ENCODE results near the gene SLC66A2.
"Not testable (repeated sequence)": the region's sequence is repeated elsewhere in the genome, so short reads cannot be mapped to it uniquely, and the experiment has no call there.

SLC66A2 gene

DNA sequence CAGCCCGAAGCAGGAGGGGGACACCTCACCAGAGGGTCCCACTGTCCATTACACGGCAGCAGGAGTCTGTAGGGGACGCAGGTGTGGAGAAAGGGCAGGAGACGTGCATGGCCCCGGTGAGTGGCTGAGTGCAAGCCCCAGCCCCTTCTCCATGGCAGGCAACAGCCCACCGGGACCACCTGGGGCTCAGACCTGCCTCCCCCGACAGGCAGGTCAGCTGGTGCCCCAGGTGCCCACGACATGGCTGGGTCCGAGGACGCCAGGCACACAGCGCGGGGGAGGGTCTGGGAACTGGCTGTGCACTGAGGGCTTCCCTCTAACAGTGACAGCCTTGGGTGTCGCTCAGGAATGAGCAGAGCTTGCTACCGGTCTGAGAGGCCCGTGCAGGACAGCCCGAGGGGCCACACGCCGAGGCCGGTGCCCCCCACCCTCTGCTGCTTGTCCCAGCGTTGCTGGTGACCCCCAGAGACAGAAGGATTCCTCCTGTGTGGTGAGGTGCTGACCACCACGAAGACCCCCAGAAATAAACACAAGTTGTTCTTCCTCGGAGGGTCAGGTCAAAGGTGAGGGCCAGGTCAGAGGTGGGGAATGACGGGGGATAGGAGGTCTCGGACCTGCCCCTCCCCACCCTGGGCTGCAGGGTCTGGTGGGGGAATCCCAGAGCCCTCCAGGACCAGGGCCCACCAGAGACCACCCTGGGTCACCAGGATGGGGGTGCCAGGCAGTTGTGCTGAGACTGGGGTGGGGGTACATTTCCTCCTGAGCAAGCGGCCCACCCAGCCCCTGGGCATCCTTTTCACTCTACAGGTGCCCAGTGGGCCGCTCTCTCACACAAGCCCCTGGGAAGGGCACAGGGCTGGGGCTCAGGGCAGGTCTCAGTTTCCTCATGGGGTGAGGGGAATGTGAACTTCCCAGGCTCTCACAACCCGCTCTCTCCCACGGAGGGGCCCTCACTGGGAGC, 50.6 kb downstream of the SLC66A2 start:
- DNase-seq: no peak

DNA sequence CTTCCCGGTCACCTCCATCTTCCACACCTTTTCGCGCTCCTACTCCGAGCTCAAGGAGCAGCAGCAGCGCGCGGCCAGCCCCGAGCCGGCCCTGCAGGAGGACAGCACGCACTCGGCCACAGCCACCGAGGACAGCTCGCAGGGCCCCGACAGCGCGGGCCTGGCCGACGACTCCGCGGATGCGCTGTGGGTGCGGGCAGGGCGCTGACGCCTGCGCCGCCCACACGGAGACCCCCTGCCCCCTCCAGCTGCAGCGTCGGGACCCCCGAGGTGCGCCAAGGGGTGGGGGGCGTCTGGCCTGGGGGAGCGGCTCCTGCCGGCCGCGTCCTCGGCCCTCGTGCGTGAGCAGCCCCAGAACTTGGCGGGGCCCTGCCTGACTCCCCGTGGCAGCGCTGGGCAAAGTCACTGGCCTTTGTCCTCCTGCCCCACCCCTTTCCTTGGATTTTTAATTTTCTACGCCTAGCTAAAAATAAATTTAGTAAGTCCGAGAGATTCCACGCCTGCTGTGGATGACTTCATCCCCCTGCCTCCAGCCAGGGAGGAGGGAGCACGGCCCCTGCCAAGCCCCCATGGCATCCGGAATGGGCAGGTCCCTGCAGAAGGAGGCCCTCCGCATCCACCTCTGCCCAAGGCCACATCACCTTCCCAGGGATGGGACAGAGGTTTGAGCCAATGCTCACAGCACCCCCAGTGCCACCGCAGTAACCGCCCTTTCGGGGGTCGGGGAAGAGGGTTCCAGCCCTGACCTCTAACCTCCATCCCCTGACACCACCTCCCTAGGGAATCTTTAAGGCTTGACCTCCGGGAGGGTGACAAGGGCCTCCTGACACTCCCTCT, 51.6 kb downstream of the SLC66A2 start:
- DNase-seq: no peak

DNA sequence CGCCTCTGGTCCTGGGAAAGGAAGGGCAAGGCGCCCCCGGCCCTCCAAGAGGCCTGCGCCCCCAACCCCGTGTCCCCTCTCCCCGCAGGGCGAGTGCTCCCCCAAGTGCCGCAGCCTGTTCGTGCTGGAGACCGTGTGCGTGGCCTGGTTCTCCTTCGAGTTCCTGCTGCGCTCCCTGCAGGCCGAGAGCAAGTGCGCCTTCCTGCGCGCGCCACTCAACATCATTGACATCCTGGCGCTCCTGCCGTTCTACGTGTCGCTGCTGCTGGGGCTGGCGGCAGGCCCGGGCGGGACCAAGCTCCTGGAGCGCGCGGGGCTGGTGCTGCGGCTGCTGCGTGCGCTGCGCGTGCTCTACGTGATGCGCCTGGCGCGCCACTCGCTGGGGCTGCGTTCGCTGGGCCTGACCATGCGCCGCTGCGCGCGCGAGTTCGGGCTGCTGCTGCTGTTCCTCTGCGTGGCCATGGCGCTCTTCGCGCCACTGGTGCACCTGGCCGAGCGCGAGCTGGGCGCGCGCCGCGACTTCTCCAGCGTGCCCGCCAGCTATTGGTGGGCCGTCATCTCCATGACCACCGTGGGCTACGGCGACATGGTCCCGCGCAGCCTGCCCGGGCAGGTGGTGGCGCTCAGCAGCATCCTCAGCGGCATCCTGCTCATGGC, 52.4 kb downstream of the SLC66A2 start:
- no peak for DNase-seq

DNA sequence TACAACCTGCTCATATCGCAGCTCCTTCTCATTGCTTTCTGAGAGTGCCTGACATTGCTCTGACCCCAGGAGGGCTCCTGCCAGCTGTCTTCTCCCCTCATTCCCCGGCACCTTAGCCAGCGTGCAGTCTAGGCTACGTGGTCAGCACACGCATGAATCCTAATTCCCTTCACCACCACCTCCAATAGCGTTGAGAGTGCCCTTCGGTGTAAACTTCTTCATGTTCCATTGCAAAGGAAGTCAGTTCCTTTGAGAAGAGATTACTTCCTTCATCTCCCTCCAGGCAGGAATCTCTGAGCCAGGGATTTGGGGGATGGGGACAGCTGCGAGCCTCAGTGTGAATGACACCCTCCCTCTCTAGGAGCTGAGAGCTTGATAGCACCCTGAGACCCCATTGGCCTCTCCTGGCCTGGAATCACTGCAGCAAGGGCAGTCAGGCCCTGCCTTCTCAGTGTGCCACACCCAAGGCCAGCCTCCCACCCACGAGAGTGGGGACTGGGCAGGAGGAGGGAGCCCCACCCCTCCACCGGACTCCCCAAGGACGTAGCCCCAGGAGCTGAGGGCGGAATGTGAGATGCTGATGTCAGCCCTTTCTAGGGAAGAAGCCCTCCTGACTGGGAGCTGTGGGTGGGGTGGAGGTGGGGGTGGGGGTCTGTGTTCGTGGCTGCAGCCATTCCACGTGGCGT, 53.4 kb downstream of the SLC66A2 start:
- DNase-seq: no peak

DNA sequence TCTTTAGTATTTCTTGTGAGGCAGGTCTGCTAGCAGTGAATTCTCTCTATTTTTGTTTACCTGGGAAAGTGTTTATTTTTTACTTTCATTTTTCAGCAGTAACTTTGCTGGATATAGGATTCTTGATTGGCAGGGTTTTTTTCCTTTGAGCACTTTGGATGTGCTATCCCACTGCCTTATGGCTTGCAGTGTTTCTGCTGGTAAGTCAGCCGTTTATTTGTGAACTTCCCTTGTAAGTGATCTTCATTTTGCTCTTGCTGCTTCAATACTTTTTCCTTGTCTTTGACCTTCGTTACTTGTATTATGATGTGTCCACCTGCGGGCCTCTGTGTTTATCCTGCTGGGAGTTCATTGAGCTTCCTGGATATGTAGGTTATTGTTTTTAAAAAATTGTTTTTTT, 54.7 kb downstream of the SLC66A2 start:
- no peak for DNase-seq

DNA sequence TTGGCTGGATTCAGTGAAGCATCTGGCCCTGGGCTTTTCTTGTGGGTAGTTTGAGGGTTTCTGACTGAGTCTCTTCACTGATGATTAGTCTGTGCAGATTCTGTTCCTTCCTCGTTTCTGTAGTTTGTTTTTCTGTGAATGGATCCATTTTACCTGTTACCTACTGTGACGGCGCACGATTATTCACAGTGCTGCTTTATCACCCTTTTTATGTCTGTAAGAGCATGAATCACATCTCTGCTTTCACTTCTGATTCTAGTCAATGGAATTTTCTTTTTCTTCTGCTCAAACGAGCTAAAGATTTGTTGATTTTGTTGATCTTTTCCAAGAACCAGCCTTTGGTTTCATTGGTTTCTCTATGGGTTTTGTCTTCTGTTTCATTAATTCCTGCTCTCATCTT, 60.8 kb downstream of the SLC66A2 start:
- no peak for DNase-seq

DNA sequence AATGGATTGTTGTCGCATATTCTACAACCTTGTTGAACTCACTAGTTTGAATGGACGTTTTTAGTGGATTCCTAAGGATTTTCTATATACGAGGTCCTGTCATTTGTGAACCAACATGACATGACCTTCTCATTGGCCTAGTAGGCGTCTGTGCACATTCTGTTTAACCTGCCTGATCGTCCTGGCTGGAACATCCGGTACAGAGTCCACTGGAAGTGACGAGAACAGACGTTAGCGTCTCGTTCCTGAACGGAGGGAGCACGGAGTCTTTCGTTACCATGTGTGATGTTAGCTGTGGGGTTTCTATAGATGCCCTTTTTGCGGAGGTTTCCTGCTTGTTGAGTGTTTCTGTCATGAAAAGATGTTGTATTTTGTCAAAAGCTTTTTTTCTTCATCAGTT, 61.9 kb downstream of the SLC66A2 start:
- DNase-seq: no peak

DNA sequence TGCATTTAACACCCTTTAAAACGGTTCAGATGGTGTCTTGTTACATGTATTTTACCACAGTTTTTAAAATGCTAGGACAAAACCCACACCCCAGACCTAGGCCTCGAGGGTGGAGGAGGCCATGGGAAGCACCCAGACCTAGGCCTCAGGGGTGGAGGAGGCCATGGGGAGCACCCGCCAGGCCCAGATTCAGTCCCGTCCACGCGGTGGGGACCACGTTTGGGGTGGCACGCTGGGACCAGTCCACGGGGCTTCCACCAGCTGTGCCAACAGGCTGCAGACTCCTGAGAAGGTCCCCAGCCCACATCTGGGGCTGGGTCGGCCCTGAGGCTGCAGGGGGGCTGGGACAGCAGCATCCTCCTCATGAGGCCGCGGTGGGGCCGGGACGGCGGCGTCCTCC, 63.4 kb downstream of the SLC66A2 start:
- DNase-seq: no peak

DNA sequence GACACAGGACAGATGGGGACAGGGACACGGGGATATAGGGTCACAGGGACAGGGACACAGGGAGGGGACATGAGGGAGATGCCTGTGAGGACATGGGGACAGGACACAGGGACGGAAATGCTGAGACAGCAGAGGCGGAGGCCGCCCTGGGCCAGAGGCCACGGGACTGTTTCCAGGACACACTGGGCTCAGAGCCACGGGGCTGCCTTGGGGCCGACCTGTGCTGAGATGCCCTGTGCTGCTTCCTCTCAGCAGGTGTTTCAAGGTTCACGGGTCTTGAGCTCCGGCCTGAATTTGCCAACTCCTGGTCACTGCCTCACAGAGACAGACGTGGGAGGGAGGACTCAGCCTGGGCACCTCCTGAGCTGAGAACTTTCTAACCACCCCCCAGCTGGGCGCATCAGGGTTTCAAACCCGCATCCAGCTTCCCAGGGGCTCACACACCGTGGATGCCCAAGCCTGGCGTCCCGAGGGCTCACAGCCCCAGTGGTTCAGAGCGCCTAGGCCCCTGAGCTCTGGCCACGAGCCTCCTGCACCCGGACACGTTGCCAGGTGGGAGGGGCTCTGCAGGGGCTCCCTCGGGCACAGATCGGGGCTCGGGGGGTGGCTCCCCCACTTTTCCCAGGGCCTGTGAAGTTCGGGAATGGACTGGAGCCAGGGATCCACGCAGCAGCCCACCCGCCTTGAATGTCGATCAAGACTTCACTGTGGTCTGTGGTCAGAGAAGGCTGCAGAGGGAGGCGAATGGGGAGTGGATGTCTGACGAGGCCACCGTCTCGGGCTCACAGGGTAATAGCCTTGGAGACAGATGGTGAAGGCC, 64.1 kb downstream of the SLC66A2 start:
- no peak for DNase-seq

DNA sequence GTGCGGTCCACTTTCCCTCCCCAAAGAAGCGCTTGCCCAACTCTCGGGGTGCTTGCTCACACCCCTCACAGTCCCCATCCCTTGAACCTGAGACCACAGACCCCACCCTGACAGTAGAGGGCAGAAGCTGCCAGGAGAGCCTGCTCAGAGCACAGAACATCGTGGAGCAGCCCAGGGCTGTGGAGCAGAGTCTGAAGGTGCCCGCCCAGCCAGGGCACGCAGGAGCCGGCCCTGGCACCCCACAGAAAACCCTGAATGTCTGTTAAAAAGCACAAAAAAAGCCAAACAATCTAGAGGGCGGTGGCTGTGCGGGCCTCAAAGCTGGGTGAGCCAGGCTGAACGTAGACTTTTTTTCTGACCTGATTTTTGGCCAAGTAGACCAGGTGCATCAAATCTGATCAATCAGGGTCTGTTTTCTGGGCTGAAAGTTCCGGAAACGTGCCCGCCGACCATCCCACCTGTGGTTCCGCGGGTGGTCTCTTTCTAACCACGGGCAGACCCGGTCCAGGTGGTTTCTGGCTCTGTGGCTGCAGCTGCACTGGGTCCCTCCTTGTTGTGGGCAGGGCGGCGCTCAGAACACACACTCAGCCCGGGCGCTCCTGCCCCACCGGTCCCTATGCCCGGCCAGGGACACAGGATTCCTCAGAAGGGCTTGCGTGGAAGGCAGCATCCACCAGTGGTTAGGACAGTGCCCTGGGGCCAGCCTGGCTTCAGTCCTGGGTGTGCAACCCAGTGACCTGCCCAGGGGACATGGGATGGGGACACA, 66.3 kb downstream of the SLC66A2 start:
- DNase-seq: no peak

DNA sequence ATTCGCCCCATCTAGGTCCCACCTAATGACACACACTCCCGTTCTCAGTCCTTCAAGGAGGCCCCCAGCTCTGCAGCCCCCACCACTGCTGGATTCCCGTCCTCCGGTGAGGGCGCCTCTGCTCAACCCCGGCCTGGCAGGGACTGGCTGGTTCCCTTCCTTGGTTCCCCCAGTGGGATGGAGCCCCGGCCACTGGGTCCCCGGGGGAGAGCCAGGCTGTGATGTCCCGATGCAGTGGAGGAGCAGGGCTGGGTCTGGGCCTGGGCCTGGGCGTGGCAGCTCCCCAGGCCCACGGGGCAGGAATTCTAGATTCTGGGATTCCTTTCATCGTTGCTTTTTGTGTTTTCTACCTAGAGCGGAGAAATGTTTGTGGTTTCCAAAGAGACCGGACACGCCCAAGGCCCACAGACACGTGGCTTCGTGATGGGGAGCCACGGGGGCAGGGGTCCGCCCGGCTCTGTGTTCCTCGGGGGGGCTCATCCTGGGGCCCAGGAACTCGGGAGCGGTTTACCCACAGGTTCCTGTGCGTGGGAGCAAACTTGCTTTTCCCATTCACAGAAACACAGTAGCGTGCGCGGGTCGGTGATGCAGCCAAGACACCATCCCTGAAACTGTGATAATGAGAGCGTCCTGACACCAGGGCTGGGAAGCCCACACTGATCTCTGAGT, 67.0 kb downstream of the SLC66A2 start:
- no peak for DNase-seq

DNA sequence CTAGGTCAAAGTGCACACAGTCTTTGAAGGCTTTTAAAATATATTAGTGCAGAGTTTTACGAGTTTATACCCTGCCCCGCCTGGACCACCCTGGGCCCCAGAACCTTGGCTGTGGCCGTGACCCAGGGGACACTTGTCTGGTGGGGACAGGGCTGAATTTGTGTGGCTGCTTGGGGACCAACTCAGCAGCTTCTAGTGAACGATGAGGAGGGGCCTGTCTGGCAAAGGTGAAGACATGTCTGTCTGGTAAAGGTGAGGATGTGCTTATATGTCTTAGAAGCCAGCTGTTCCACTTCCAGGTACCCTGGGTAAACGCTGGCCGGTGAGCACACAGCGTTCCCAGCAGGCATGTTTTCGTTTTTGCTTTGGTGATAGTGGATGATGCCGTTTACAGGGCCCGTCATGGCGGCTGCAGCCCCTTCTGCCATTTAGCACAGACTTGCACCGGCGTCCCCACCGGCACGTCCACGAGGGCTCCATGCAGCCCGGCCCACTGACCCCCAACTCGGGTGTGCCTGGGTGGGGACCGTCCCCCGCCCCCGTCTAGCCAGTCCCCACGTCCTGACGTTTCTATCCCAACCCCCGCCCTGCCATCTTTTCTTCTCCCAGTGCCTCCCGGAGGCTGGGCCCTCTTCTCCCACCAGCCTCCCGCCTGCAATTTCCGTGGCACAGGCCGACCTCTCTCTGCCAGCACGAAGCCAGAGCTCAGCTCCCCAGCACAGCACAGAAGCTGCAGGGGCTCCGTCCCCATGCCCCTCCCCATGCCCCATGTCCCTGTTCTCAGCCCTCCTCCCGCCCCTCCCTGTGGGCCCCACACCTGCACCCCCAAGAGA, 67.8 kb downstream of the SLC66A2 start:
- no peak for DNase-seq

DNA sequence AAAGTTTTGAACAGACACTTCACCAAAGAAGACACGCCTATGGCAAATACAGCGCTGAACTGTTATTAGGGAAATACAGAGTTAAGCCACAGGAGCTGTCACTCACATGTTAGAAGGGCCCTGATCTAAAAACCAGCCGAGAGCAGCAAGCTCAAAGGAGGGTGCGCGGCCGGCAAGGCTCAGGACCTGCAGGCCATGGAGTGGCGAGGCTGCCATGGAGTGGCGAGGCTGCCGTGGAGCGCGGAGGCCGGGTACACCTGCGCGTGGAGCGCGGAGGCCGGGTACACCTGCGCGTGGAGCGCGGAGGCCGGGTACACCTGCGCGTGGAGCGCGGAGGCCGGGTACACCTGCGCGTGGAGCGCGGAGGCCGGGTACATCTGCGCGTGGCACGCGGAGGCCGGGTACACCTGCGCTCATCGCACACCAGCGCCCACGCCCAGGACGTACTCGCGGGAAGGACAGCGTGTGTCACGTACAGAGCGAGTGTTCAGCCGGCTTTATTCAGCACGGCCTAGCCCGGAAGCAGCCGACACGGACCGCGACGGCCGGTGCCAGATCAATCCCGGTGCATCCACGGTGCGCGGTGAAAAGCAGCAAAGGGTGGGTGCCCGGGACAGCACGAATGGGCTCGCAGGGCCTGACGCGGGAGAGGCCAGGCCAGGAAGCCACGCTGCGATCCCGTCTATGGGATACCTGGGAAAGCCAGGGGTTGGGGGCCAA, 68.8 kb downstream of the SLC66A2 start:
- no peak for DNase-seq

DNA sequence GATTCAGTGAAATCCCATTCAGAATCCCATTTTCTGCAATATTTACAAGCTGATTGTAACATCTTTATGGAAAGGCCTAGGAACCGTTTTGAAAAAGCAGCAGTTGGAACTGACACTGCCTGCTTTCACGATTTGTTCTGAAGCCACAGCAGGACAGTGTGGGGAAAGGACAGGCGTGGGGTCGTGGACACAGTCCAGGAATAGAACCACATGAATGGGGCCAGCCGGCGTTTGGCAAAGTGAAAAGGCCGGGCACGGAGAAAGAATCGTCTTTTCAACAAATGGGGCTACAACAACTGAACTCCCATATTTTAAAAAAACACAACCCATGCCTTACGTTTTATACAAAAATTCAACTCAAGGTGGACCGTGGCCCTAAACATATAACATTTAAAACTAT, 69.8 kb downstream of the SLC66A2 start:
- no peak for DNase-seq

DNA sequence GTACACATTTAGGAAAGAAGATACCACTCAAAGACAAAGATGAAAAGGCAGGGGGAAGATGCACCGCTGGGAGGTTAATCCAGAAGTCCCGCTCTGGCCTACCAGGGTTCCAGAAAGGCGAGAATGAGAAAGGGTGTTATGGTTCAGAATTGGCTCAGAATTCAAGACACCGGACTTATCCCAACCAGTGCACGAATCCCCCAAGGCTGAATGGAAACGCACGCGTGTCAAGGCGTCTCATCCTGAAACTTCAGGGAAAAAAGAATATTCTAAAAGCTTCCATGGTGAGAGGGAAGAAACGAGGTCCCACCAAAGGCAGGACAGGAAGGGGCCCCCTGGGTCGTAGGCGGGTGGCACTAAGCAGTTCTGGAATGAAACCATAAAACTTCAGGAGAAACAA, 71.9 kb downstream of the SLC66A2 start:
- DNase-seq: no peak

DNA sequence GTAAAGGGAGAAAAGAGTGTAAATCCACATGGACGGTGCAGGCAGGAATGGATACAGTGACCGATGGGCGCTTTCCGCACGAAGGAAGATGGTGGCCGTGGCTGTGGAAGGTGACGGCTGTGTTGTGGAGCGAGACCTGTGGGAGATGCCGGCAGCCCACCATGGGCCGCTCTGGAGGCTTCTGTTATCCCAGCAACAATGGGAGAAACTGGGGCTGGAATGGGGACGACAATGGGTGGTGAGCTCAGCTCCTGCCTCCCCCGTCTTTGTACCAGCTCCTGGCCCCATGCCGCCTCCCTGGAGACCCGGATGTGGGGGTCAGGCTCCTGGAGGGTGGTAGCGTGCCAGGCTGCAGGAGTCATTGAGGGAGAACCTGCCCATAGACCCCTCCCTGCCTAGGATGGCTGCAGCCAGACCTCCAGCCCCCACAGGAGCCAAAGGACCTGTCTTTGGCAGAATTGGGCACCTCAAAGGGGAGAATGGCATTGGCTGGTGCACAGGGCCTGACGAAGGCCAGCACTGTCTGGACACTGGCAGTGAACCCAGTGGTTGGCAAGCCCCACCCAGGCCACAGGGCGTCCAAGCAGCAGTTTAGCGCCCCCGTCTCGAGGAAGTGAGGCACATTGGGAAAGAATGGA, 72.6 kb downstream of the SLC66A2 start:
- DNase-seq: no peak

DNA sequence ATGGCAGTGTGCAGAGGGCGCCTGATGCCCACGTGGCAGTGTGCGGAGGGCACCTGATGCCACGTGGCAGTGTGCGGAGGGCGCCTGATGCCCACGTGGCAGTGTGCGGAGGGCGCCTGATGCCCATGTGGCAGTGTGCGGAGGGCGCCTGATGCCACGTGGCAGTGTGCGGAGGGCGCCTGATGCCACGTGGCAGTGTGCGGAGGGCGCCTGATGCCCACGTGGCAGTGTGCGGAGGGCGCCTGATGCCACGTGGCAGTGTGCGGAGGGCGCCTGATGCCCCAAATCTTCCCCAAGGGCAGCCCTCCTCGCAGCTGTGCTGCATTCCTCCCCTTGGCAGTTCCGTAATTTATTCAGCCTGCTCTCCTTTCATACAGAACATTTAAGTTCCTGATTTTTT, 73.2 kb downstream of the SLC66A2 start:
- DNase-seq: not testable (repeated sequence)
